Heart left ventricle (tissue), 16 donors: Measurements from ENCODE around the gene TBCD. TPM values are rescaled to one million over a fixed set of nuclear protein-coding genes. Genes with fewer than 3 reads are reported as not detected.

Experiments used
- ATAC-seq, 4 donors: fragments of 200-7000 bp; cut with Tn5 transposase; one replicate each; pipeline ENCODE4 v1.9.1; 2020 to 2022; ENCODE audit warnings: moderate library complexity in 4 of 4, mild to moderate bottlenecking in 3 of 4, moderate number of reproducible peaks in 1 of 4
- DNase-seq, 5 donors: peaks; one replicate each; pipeline ENCODE4 v3.0.0-alpha.2; 2020
- H3K27ac ChIP-seq, 12 donors: fragments of 200-600 bp; sonication (generic) in 4 of 12; one replicate each; pipeline versions ENCODE4 v1.5.0 to v1.8.0; 2016 to 2022; ENCODE audit warnings: mild to moderate bottlenecking in 2 of 12
- H3K27me3 ChIP-seq, 9 donors: fragments of 200-600 bp; sonication (generic) in 2 of 9; one replicate each; pipeline versions ENCODE4 v1.5.1 to v1.8.0; 2016 to 2022; ENCODE audit warnings: mild to moderate bottlenecking in 3 of 9
- H3K36me3 ChIP-seq, 9 donors: fragments of 200-600 bp; sonication (generic) in 2 of 9; one replicate each; pipeline versions ENCODE4 v1.5.0 to v1.8.0; 2018 to 2022; ENCODE audit warnings: mild to moderate bottlenecking in 2 of 9
- H3K4me1 ChIP-seq, 12 donors: fragments of 200-600 bp; sonication (generic) in 4 of 12; one replicate each; pipeline versions ENCODE4 v1.5.0 to v1.8.0; 2016 to 2022; ENCODE audit warnings: mild to moderate bottlenecking in 3 of 12
- H3K4me3 ChIP-seq, 12 donors: fragments of 200-600 bp; sonication (generic) in 4 of 12; one replicate each; pipeline versions ENCODE4 v1.5.0 to v1.8.0; 2017 to 2022; ENCODE audit warnings: mild to moderate bottlenecking in 9 of 12, moderate library complexity in 4 of 12
- H3K9me3 ChIP-seq, 12 donors: fragments of 200-600 bp; sonication (generic) in 4 of 12; one replicate each; pipeline versions ENCODE4 v1.5.0 to v1.8.0; 2016 to 2022; ENCODE audit warnings: mild to moderate bottlenecking in 1 of 12
- POLR2A ChIP-seq, 2 donors: fragments of 450-650 bp; IDR thresholded peaks; one replicate each; pipeline ENCODE4 v1.6.1; 2017; ENCODE audit warnings: antibody characterized with exemption in 2 of 2, mild to moderate bottlenecking in 2 of 2, moderate library complexity in 2 of 2
- WGBS, 4 donors: extraction: QIAGEN DNeasy Blood & Tissue Kit in 2 of 4; methylation state at CpG; one replicate each; pipeline versions ENCODE4 v1.1.5 to v1.1.7; 2013 to 2018; 5-methylcytosine and 5-hydroxymethylcytosine counted together
- intact Hi-C, 10 donors: fragments of 100-400 bp; cut with DNase I; formaldehyde crosslinking; loops; one replicate each; pipeline versions ENCODE4 v1.11.1 to v1.14.2; 2022
- polyA plus RNA-seq, 2 donors: library from polyadenylated mRNA; stranded (reverse); fragments of 200-250 nt; gene quantifications; one replicate each; pipeline ENCODE4 v1.2.3, GENCODE V29; 2013
- total RNA-seq, 9 donors: library from RNA; depleted of rRNA in 2 of 9; stranded (reverse); fragments of >200 nt in 2 of 9; fragmentation: NEBNext Ultra II Directional in 3 of 9; extraction: Animal tissue kit (Norgen Biotek cat#: 25700) in 3 of 9; gene quantifications; one replicate each; pipeline versions ENCODE4 v1.1.0 to v1.2.4, GENCODE V29; 2016 to 2023
- TF ChIP-seq, protein P1 (sequence below), 12 donors: fragments of 200-600 bp; sonication (generic) in 4 of 12; IDR thresholded peaks; one replicate each; pipeline versions ENCODE4 v1.5.0 to v1.8.0; 2018 to 2022; ENCODE audit warnings: antibody characterized with exemption in 12 of 12, mild to moderate bottlenecking in 5 of 12
- donor health status: ischemic (EF 13 %, LVEDD 7.1; RV severe dilation, severe dysfunction).
- donor health status: healthy with polysubstance abuse.
- donor health status: DM: no; HTN: yes; CAD: no.
- donor health status: DM: no; HTN: no; CAD: no.
- donor health status: ischemic (EF 25% LVEDD 6.9; RV normal size, moderate dysfunction).
- donor health status: ischemic (EF 25% LVEDD 5.7; RV mildly dilated, moderate dysfunction).
- donor health status: healthy.
- donor health status: DM: yes; HTN: yes; CAD: no.
- donor health status: ischemic (EF 35%, LVEDD 5.7; RV mildly dilated, moderate dysfunction).
- donor health status: nonischemic (EF 11% LVEDD 7.7; RV severe dilation, severe dysfunction).
- donor health status: DM: yes; HTN: yes; CAD: no.
- donor health status: PGD.
- donor health status: ischemic (EF 29% LVEDD 5.4; RV normal size, mild dysfunction).
- donor health status: nonischemic (EF 23%, LVEDD 6.1; RV moderate dilation, normal function).

Gene TBCD
- total and polyA plus RNA-seq, 11 donors: 36.9 to 98.4 (median 58.5) TPM

DNA sequence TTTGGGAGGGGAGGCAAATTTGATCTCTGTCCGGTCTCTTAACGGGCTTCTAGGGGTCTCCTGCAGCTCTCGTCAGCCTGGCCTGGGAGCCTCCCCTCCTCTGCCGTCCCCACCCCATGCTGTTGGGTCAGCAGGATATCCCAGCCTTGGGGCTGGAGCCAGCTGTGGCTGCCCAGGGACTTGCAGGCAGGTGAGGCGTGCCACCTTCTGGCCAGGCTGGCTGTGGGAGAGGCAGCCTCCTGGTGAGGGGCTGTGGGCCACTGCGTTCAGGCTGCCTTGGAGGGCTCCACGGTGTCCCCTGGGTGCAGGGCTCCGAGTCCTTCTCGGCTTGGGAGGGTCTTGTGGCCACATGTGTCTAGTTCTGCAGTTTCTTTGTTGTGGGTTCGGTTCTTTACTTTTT is 34.6 kb downstream of the TBCD start:
- H3K4me1 ChIP-seq: peaks cover 0 to 10% (median 5%) of the 10 kb centered on the region in 12 donors
- 90 to 95% (median 94%) methylated on average over 8 to 10 of the region's 10 CpGs for WGBS, 4 donors
- ATAC-seq (no peak), DNase-seq (peak in 1 of 5 donors; percentile 54)
- H3K36me3 ChIP-seq: peaks cover 0 to 24% (median 12%) of the 10 kb centered on the region in 9 donors
- no peaks in the 10 kb centered on the region for H3K9me3 ChIP-seq
- intact Hi-C loops: no loop called here
- H3K27me3 ChIP-seq: no peaks in the 10 kb centered on the region
- no peak overlapping the region for H3K27ac ChIP-seq
- TF ChIP-seq POLR2A (IDR thresholded peaks at IDR 0.05): no peak
- TF ChIP-seq, protein P1, sequence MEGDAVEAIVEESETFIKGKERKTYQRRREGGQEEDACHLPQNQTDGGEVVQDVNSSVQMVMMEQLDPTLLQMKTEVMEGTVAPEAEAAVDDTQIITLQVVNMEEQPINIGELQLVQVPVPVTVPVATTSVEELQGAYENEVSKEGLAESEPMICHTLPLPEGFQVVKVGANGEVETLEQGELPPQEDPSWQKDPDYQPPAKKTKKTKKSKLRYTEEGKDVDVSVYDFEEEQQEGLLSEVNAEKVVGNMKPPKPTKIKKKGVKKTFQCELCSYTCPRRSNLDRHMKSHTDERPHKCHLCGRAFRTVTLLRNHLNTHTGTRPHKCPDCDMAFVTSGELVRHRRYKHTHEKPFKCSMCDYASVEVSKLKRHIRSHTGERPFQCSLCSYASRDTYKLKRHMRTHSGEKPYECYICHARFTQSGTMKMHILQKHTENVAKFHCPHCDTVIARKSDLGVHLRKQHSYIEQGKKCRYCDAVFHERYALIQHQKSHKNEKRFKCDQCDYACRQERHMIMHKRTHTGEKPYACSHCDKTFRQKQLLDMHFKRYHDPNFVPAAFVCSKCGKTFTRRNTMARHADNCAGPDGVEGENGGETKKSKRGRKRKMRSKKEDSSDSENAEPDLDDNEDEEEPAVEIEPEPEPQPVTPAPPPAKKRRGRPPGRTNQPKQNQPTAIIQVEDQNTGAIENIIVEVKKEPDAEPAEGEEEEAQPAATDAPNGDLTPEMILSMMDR (IDR thresholded peaks at IDR 0.05): no peak
- H3K4me3 ChIP-seq: no peak overlapping the region

DNA sequence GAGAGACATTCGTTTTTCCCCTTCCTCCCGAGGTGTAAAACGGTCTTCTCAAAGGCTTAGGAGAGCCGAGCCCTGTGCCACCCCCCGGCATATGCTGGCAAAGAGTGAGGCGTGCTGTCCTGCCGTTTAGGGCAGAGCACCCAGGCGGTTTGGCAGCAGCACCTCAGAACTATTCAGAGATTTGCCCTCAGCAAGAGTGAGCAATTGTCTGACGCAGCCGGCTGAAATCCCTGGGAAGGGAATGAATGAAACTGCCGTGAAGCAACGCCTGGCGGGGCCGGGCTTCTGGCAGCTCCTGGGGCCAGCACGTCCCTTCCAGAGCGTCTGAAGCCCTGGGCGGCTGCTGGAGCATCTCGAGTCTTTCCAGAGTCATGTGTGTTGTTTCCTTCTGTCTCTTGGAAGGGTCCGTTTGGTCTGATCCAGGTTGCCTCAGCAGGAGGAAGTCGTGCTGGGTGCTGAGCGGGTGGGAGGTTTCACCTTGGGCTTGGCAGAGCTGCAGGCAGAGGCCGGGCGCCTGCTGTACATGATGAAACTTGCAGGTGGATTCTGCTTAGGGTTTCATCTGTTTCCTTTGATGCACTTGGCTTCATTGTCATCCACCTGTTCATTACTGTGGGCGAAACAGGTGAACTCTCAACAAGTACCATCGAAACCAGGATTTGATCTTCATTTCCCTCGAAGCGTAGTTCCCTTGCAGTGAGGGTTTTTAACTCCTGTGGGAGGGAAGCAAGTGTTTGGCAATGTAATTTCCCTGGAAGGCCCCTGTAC is 35.4 kb downstream of the TBCD start:
- Histone ChIP-seq H3K36me3 (peaks cover 0 to 27% (median 15%) of the 10 kb centered on the region in 9 donors), H3K4me1 (peaks cover 0 to 5% (median under 1%) of the 10 kb centered on the region in 12 donors), H3K27ac (no peak overlapping the region), H3K27me3 (no peaks in the 10 kb centered on the region), H3K4me3 (no peak overlapping the region), H3K9me3 (no peaks in the 10 kb centered on the region)
- no peak for TF ChIP-seq POLR2A (IDR thresholded peaks at IDR 0.05)
- TF ChIP-seq, protein P1 (IDR thresholded peaks at IDR 0.05): no peak
- ATAC-seq (peak; percentile 13 to 58 (median 31)), DNase-seq (peak in 1 of 5 donors; percentile 46)
- intact Hi-C loops: no loop called here
- WGBS, 4 donors: 82 to 89% (median 84%) methylated on average over 27 of the region's 27 CpGs

DNA sequence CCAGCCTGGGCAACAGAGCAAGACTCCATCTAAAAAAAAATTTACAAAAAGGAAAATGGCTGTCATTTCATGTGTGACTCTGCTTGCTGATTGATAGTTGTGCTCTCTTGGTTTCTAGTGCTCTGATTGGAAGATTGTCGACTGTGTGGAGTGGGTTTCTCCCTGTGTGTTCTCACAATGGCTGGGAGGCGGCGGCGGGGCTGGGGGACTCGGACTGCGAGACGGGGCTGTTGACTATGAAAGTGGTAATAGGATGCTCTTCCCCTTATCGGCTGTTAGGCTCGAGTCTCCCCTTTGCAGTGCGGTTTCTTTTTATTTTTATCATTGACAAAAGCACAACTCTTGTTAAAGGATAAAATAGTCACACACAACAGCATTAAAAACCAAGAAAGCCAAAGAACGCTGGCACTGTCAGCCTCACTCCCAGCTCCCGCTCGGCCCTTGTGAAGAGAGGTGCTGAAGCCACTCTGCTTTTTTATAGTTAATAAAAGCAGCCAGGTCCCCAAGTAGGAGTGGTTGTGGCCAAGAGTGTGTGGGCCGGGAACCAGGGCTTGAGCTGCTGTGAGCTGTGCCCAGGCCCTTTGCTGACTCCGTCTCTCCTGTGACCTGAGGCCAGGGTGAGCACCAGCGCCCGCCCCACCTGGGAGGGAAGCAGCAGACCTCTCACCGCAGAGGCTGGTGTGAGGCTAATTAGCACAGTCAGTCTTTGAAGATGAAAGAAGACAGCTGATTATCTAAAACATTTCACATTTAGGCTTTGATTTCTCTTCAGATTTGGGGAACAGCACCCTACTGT is 36.5 kb downstream of the TBCD start:
- peak in 2 of 4 donors; percentile 41 to 45 for ATAC-seq
- TF ChIP-seq POLR2A (IDR thresholded peaks at IDR 0.05): no peak
- TF ChIP-seq, protein P1 (IDR thresholded peaks at IDR 0.05): no peak
- Histone ChIP-seq H3K4me3 (no peak overlapping the region), H3K36me3 (peaks cover 0 to 23% (median 13%) of the 10 kb centered on the region in 9 donors), H3K27ac (no peak overlapping the region), H3K27me3 (no peaks in the 10 kb centered on the region), H3K4me1 (no peaks in the 10 kb centered on the region), H3K9me3 (no peaks in the 10 kb centered on the region)
- DNase-seq: no peak
- intact Hi-C loops: no loop called here
- WGBS, 4 donors: 81 to 87% (median 85%) methylated on average over 18 of the region's 18 CpGs

DNA sequence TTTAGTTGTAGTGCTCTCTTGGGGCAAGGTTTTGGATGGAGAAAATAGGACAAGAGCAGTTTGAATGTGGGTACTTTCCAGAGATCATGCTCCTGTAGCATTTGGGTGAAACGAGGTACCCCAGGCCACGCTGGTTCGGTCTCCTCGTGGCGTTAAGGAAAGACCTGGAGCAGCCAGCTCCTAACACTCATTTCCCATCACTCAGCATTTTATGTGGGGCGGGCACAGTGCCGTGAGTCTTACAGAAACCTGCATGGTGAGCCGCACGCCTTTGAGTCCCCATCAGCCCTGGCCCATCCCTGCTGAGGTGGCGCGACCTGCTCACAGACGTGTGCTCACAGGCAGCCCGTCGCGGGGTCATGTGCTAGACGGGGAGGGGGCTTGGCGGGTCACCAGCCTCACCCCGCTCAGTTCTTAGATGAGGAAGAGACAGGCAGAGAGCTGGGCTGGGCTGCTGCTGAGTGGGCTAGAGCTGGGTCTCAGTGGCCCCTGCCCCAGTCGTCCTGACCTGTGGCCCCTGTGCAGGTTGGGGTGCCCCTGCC is 37.3 kb downstream of the TBCD start:
- Histone ChIP-seq H3K4me3 (no peak overlapping the region), H3K9me3 (no peaks in the 10 kb centered on the region), H3K27me3 (no peaks in the 10 kb centered on the region), H3K4me1 (peaks cover 0 to 7% (median 0%) of the 10 kb centered on the region in 12 donors), H3K36me3 (peaks cover 0 to 17% (median 5%) of the 10 kb centered on the region in 9 donors), H3K27ac (no peak overlapping the region)
- intact Hi-C loops: no loop called here
- WGBS, 4 donors: 94 to 97% (median 95%) methylated on average over 18 to 19 of the region's 19 CpGs
- peak in 1 of 4 donors; percentile 21 for ATAC-seq
- DNase-seq: no peak
- TF ChIP-seq, protein P1 (IDR thresholded peaks at IDR 0.05): no peak
- no peak for TF ChIP-seq POLR2A (IDR thresholded peaks at IDR 0.05)
